ENCODE data around the gene KHDRBS2. TPM values are rescaled to one million over a fixed set of nuclear protein-coding genes. Genes with fewer than 3 reads are reported as not detected.

KHDRBS2 gene
- total and polyA plus RNA-seq, 2 of the 13 experiments (the other 11 are each of a cell fraction or from before 2014, with no cell fraction given): not detected

DNA sequence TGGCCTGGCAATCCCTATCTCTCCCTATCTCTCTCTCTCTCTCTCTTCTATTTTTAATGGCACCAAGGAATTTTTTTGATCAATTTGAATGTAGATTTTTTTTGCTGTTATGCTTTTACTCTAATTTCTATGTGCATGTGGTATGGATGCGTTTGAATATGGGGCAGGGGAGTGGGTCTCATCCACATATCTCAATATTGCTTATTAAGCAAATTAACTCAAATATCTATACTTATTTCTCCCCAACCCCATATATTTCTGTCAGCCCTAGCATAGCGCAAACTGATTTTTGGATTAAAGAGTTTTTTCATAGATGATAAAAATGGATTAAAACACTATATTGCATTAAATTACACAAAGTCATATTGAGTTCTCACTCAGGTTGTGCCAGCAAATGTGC, 210.2 kb downstream of the KHDRBS2 start:
- CTCF ChIA-PET (ENCODE audit: low intra/inter-chr PET ratio, low total read pairs): no interaction called here
- BruUV-seq (replicated peaks): no TSS peak

DNA sequence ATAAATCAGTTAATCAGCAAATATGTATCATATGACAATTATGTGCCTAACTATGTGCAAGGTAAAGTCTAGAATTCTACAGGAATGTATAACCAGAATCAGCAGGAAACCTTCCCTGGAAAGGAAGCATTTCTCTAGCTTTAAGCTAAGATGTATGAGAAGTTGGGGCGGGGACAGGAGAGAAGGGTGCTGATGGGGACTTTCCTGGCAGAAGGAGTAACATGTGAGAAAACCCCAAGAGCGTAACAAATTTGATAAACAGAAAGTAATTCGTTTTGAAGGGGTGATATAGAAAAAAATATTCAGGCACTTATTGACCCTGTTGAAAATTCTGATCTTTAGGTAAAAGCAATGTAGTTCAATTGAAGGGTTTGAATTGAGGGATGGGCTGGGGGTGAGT, 226.1 kb downstream of the KHDRBS2 start:
- Histone ChIP-seq H3K27ac (ENCODE audit: extremely low read length, insufficient read depth, low read length) (no peak overlapping the region), H4K20me1 (ENCODE audit: insufficient read depth, low read length) (no peaks in the 10 kb centered on the region), H3K36me3 (replicated peaks in 1 of 2; ENCODE audit: control insufficient read depth in 1 of 2, insufficient read depth in 2 of 2, low read length in 2 of 2) (no peaks in the 10 kb centered on the region), H3K9ac (ENCODE audit: insufficient read depth, low read depth, low read length) (no peak overlapping the region), H3K4me2 (ENCODE audit: low read depth, low read length) (no peak overlapping the region), H3K9me3 (ENCODE audit: low read length) (peaks cover 7% of the 10 kb centered on the region; the same call in 1 of the 2 replicates), H3K79me2 (ENCODE audit: insufficient read depth, low read length) (no peaks in the 10 kb centered on the region), H3K27me3 (ENCODE audit: control insufficient read depth in 1 of 2, insufficient read depth in 2 of 2, low read length in 2 of 2) (no peaks in the 10 kb centered on the region), H3K4me1 (ENCODE audit: insufficient read depth, low read length) (no peaks in the 10 kb centered on the region), H3K4me3 (replicated peaks in 1 of 3; ENCODE audit: insufficient read depth in 1 of 3, low read depth in 2 of 3, low read length in 3 of 3) (no peak overlapping the region), H2AFZ (ENCODE audit: low read length) (no peak overlapping the region)
- BruUV-seq (replicated peaks): no TSS peak
- no peak for DNase-seq (ENCODE audit: low spot score)
- ChIA-PET POLR2A (no interaction called here), CTCF (ENCODE audit: low intra/inter-chr PET ratio, low total read pairs) (no interaction called here)
- TF ChIP-seq, protein P1, sequence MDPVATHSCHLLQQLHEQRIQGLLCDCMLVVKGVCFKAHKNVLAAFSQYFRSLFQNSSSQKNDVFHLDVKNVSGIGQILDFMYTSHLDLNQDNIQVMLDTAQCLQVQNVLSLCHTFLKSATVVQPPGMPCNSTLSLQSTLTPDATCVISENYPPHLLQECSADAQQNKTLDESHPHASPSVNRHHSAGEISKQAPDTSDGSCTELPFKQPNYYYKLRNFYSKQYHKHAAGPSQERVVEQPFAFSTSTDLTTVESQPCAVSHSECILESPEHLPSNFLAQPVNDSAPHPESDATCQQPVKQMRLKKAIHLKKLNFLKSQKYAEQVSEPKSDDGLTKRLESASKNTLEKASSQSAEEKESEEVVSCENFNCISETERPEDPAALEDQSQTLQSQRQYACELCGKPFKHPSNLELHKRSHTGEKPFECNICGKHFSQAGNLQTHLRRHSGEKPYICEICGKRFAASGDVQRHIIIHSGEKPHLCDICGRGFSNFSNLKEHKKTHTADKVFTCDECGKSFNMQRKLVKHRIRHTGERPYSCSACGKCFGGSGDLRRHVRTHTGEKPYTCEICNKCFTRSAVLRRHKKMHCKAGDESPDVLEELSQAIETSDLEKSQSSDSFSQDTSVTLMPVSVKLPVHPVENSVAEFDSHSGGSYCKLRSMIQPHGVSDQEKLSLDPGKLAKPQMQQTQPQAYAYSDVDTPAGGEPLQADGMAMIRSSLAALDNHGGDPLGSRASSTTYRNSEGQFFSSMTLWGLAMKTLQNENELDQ (CRISPR knock-in tag; IDR thresholded peaks at IDR 0.05; ENCODE audit: borderline replicate concordance): no peak
- TF ChIP-seq ATF7 (IDR thresholded peaks at IDR 0.05) (no peak), ATF7 (CRISPR knock-in tag; IDR thresholded peaks at IDR 0.05) (no peak)
- TF ChIP-seq, protein P2, sequence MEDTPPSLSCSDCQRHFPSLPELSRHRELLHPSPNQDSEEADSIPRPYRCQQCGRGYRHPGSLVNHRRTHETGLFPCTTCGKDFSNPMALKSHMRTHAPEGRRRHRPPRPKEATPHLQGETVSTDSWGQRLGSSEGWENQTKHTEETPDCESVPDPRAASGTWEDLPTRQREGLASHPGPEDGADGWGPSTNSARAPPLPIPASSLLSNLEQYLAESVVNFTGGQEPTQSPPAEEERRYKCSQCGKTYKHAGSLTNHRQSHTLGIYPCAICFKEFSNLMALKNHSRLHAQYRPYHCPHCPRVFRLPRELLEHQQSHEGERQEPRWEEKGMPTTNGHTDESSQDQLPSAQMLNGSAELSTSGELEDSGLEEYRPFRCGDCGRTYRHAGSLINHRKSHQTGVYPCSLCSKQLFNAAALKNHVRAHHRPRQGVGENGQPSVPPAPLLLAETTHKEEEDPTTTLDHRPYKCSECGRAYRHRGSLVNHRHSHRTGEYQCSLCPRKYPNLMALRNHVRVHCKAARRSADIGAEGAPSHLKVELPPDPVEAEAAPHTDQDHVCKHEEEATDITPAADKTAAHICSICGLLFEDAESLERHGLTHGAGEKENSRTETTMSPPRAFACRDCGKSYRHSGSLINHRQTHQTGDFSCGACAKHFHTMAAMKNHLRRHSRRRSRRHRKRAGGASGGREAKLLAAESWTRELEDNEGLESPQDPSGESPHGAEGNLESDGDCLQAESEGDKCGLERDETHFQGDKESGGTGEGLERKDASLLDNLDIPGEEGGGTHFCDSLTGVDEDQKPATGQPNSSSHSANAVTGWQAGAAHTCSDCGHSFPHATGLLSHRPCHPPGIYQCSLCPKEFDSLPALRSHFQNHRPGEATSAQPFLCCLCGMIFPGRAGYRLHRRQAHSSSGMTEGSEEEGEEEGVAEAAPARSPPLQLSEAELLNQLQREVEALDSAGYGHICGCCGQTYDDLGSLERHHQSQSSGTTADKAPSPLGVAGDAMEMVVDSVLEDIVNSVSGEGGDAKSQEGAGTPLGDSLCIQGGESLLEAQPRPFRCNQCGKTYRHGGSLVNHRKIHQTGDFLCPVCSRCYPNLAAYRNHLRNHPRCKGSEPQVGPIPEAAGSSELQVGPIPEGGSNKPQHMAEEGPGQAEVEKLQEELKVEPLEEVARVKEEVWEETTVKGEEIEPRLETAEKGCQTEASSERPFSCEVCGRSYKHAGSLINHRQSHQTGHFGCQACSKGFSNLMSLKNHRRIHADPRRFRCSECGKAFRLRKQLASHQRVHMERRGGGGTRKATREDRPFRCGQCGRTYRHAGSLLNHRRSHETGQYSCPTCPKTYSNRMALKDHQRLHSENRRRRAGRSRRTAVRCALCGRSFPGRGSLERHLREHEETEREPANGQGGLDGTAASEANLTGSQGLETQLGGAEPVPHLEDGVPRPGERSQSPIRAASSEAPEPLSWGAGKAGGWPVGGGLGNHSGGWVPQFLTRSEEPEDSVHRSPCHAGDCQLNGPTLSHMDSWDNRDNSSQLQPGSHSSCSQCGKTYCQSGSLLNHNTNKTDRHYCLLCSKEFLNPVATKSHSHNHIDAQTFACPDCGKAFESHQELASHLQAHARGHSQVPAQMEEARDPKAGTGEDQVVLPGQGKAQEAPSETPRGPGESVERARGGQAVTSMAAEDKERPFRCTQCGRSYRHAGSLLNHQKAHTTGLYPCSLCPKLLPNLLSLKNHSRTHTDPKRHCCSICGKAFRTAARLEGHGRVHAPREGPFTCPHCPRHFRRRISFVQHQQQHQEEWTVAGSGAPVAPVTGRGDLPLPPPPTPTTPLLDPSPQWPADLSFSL (CRISPR knock-in tag; IDR thresholded peaks at IDR 0.05): no peak
- FAIRE-seq: no peak
- in situ Hi-C loops (cut with HindIII; ENCODE audit: extremely low pct_ligation_motif_present, low pct_unique_long_range_greater_than_20kb) (no loop called here), intact Hi-C loops (cut with micrococcal nuclease; ENCODE audit: unreplicated experiment) (no loop called here)
- 15% methylated on average over 3 of the region's 3 CpGs for WGBS (ENCODE audit: low lambda C conversion rate)
- no peak for ATAC-seq

More for the DNA sequence above, 210.2 kb downstream of the KHDRBS2 start:
- Histone ChIP-seq H3K9me3 (ENCODE audit: low read length) (peaks cover 5% of the 10 kb centered on the region; the same call in 1 of the 2 replicates), H3K27ac (ENCODE audit: extremely low read length, insufficient read depth, low read length) (no peak overlapping the region), H3K9ac (ENCODE audit: insufficient read depth, low read depth, low read length) (no peak overlapping the region), H4K20me1 (ENCODE audit: insufficient read depth, low read length) (no peaks in the 10 kb centered on the region), H3K27me3 (ENCODE audit: control insufficient read depth in 1 of 2, insufficient read depth in 2 of 2, low read length in 2 of 2) (no peaks in the 10 kb centered on the region; a peak in 1 of 5 replicates), H3K79me2 (ENCODE audit: insufficient read depth, low read length) (no peaks in the 10 kb centered on the region), H3K4me1 (ENCODE audit: insufficient read depth, low read length) (no peaks in the 10 kb centered on the region), H2AFZ (ENCODE audit: low read length) (no peak overlapping the region), H3K36me3 (replicated peaks in 1 of 2; ENCODE audit: control insufficient read depth in 1 of 2, insufficient read depth in 2 of 2, low read length in 2 of 2) (no peaks in the 10 kb centered on the region), H3K4me3 (replicated peaks in 1 of 3; ENCODE audit: insufficient read depth in 1 of 3, low read depth in 2 of 3, low read length in 3 of 3) (no peak overlapping the region), H3K4me2 (ENCODE audit: low read depth, low read length) (no peak overlapping the region)
- DNase-seq (ENCODE audit: low spot score): no peak
- POLR2A ChIA-PET: no interaction called here
- TF ChIP-seq NR2F2 (IDR thresholded peaks at IDR 0.05; ENCODE audit: borderline replicate concordance, low read depth) (no peak), MAFF (IDR thresholded peaks at IDR 0.05; ENCODE audit: low read depth, low read length) (peak; percentile 81), MAFK (conservative IDR thresholded peaks at IDR 0.05 in 1 of 2, IDR thresholded peaks at IDR 0.05 in 1 of 2; ENCODE audit: low read length in 2 of 2) (peak; percentile 85 to 88), ZNF749 (CRISPR knock-in tag; IDR thresholded peaks at IDR 0.05; ENCODE audit: borderline replicate concordance) (no peak)
- intact Hi-C loops (cut with micrococcal nuclease; ENCODE audit: unreplicated experiment): no loop called here
- in situ Hi-C loops (cut with HindIII; ENCODE audit: extremely low pct_ligation_motif_present, low pct_unique_long_range_greater_than_20kb): no loop called here
- no peak for ATAC-seq
- no peak for FAIRE-seq
- WGBS (ENCODE audit: low lambda C conversion rate): 45% methylated on average over 2 of the region's 2 CpGs

Data from HepG2 (cell line).